GM12875 (cell line): ENCODE measurements around the gene SLC19A1.

Experiments used
- H3K4me3 ChIP-seq: one replicate; pipeline ENCODE4 v1.5.1; 2011; ENCODE audit warnings: low read depth, low read length, control low read depth
- CTCF ChIP-seq: IDR thresholded peaks from 2 replicates; pipeline ENCODE4 v1.5.1; 2011; ENCODE audit warnings: low read depth, mild to moderate bottlenecking, control low read depth, inconsistent platforms, low read length, moderate library complexity, borderline replicate concordance; ENCODE audit not compliant: insufficient read depth

Gene SLC19A1

GRCh38 chr21:45537746-45538291, 4.4 kb downstream of the SLC19A1 start:
- TF ChIP-seq CTCF, result no peak
- H3K4me3 ChIP-seq, result no peak overlapping the region

- no peak overlapping the region for H3K4me3 ChIP-seq
- no peak for TF ChIP-seq CTCF
Measured at GRCh38 chr21:45537111-45537745, 5.0 kb downstream of the SLC19A1 start.

DNA sequence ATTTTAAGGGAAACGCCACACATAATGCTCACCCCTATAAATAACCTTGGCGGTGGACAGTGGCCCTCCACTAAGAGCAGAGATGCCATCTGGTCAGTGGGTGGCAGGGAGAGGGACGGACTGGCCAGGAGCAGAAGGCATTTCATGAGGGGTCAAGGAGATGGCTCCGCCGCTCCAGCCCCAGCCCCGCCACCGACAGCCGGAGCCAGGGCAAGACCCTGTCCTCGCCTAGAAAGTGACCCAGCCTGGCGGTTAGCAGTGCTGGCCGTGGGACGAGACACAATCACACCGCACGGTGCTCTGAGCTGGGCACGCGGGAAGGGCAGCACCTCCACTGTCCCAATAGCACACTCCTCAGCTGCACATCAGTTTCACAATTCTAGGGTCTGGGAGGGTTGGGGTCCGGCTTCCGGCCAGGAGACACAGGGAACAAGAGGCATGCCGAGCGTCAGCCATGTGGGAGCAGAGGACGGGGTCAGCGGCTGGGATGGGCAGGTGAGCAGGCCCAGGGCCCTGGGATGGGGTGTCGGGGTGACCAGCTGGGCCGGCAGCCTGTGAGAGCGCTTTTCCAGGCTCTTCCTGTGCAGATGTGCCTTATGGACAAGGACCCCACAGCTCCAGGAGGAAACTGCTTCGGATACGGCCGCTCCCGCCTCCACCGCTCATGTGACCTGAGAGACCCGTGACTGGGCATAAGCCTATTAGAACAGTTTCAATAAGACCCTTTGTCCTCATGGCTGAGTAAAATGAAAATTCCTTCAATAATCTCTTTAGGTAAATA, 5.7 kb downstream of the SLC19A1 start:
- no peak for TF ChIP-seq CTCF
- no peak overlapping the region for H3K4me3 ChIP-seq

DNA sequence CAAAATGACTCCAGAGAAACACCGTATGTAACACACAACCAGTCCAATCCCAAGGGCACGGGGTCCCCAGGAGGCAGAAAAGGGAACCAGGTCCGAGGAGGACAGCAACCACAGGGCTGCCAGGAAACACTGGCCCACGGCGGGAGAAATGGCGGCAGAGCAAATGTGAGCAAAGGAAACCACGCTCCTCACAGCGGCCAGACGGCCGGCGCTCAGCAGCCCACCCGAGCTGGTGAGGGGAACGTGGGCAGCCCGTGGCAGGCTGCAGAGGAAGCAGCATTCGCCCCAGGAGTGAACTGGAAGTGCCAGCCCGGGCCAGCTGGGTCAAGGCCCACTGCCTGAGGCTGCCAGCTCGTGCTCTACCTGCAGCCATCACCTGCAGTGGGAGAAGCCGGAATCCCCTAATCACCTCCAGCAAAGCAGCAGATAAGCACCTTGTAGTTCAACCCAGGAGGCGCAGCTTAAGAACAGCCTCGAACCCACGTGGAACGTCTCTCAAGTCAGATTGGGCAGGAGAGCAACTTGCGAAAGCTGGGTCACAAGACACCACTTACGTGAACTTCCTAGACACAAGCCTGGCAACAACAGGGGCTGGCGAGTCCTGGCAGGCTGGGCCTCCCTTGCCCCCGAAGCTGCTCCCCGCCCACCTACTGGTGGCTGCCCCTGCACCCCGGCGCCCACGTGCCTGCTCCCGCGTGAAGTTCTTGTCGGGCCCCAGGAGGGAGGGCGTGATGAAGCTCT, 6.7 kb downstream of the SLC19A1 start:
- TF ChIP-seq CTCF, result no peak
- H3K4me3 ChIP-seq, result no peak overlapping the region

- TF ChIP-seq CTCF, result no peak
- no peak overlapping the region for H3K4me3 ChIP-seq
Measured at GRCh38 chr21:45534636-45535331, 7.5 kb downstream of the SLC19A1 start.

- no peak for TF ChIP-seq CTCF
- H3K4me3 ChIP-seq, result no peak overlapping the region
Measured at GRCh38 chr21:45533846-45534635, 8.2 kb downstream of the SLC19A1 start.
